Nephron (organoid): ENCODE measurements around the gene MMP1.
A peak's percentile ranks its signal among the peaks of the same experiment; 100 is the strongest.

Experiments
- H3K27ac Mint-ChIP-seq, 3 experiments: 2 replicates each; pipeline ENCODE4 v1.8.0; 2020; ENCODE audit warnings: mixed read lengths in 3 of 3, mild to moderate bottlenecking in 2 of 3, moderate library complexity in 1 of 3
- H3K27me3 Mint-ChIP-seq: 2 replicates; pipeline ENCODE4 v1.8.0; 2021; ENCODE audit warnings: low read depth, mild to moderate bottlenecking, moderate library complexity, mixed read lengths
- H3K36me3 Mint-ChIP-seq: 2 replicates; pipeline ENCODE4 v1.8.0; 2020; ENCODE audit warnings: low read depth, mixed read lengths
- H3K4me1 Mint-ChIP-seq: 2 replicates; pipeline ENCODE4 v1.8.0; 2020; ENCODE audit warnings: mixed read lengths
- H3K4me3 Mint-ChIP-seq, 3 experiments: 2 replicates each; pipeline ENCODE4 v1.8.0; 2020; ENCODE audit warnings: mild to moderate bottlenecking in 3 of 3, mixed read lengths in 3 of 3, moderate library complexity in 2 of 3
- H3K9me3 Mint-ChIP-seq: 2 replicates; pipeline ENCODE4 v1.8.0; 2020; ENCODE audit warnings: mixed read lengths
- TF ChIP-seq, protein P1 (sequence below), 3 experiments: fragments of 200-600 bp; sonication (generic); IDR thresholded peaks; one replicate each; pipeline ENCODE4 v1.5.0; 2021; ENCODE audit warnings: antibody characterized with exemption in 3 of 3; ENCODE audit not compliant: unreplicated experiment in 3 of 3

Gene MMP1

DNA sequence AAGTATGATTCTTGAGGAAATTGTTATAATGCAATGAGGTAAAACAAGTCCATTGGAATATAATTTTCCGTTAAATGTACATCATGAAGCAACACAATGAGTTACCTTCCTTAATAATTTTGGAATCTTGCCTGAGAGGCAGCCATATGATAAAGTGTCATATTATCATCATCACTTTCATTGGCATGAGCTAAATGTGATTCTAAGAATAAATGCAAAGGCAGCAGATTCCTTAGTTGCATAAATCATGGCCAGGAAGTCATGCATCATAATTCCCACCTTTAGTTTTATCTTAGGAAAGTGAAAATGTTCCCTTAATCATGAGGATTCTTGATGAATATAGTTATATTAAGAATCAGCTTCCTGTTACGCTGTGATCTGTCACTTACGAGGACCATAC is 14.2 kb upstream of the MMP1 start:
- Mint-ChIP-seq H3K4me1 (no peaks in the 10 kb centered on the region), H3K9me3 (peaks cover 13% of the 10 kb centered on the region)

DNA sequence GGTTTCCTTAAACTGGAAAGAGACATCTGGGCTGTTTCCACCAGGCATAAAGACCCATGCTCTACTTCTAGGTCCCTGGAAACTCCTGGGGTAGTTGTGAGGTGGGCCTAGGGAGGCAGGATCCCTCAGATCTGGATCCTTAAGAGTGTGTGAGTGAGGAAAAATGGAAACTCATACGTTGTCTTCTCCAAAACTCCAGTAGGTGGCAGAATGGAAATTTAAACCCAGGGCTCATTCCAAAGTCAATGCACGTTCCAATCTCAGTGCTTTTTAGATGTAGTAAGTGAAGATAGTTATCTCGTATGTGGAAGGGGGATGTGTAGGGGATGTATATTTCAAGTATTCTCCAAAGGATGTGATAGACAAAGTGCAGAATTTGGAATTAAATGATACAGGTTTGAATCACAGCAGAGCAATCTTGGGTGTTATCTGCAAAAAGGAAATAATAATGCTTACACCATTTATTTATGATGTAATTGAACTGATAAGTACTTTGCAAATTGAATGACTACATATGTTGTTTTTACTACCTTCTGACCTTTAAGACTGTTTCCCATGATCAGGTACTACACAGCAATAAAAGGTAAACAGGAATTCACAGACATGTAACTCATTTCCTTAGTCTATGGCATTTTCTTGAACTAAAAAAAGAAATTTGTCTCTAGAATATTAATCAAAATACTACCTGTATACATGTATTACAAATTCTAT is 13.1 kb upstream of the MMP1 start:
- Mint-ChIP-seq H3K27ac (no peak overlapping the region), H3K4me3 (no peak overlapping the region), H3K9me3 (peaks cover 4% of the 10 kb centered on the region), H3K4me1 (no peaks in the 10 kb centered on the region), H3K27me3 (peaks cover 7% of the 10 kb centered on the region), H3K36me3 (no peaks in the 10 kb centered on the region)
- TF ChIP-seq, protein P1, sequence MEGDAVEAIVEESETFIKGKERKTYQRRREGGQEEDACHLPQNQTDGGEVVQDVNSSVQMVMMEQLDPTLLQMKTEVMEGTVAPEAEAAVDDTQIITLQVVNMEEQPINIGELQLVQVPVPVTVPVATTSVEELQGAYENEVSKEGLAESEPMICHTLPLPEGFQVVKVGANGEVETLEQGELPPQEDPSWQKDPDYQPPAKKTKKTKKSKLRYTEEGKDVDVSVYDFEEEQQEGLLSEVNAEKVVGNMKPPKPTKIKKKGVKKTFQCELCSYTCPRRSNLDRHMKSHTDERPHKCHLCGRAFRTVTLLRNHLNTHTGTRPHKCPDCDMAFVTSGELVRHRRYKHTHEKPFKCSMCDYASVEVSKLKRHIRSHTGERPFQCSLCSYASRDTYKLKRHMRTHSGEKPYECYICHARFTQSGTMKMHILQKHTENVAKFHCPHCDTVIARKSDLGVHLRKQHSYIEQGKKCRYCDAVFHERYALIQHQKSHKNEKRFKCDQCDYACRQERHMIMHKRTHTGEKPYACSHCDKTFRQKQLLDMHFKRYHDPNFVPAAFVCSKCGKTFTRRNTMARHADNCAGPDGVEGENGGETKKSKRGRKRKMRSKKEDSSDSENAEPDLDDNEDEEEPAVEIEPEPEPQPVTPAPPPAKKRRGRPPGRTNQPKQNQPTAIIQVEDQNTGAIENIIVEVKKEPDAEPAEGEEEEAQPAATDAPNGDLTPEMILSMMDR (IDR thresholded peaks at IDR 0.05; ENCODE audit: unreplicated experiment in 3 of 3) = peak; percentile 43 to 53 (median 46)

More for the DNA sequence above, 14.2 kb upstream of the MMP1 start:
- Mint-ChIP-seq H3K36me3 (no peaks in the 10 kb centered on the region), H3K27me3 (peaks cover 7% of the 10 kb centered on the region), H3K4me3 (no peak overlapping the region), H3K27ac (no peak overlapping the region)
- TF ChIP-seq, protein P1 (IDR thresholded peaks at IDR 0.05; ENCODE audit: unreplicated experiment in 3 of 3) = no peak

DNA sequence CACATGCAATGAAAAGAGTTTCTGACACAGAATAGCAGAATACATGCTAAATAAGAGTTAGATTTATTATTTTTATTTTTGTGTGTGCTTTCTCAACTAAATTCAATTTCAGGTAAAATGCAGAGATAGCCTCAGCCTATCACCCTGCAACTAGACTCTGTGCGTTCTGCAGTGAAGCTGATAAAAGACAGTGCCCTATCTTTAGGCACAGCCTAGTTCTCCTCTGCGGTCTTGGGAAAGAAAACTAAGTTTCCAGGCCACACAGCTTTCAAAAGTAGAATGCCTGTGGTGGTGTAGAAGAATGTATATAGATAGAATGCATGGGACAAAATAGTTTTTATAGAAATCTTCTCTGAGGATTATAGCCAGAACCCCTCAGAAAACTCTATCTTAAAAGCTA is 12.0 kb upstream of the MMP1 start:
- Mint-ChIP-seq H3K4me3 (no peak overlapping the region), H3K27ac (no peak overlapping the region), H3K4me1 (no peaks in the 10 kb centered on the region), H3K36me3 (no peaks in the 10 kb centered on the region), H3K27me3 (peaks cover 7% of the 10 kb centered on the region), H3K9me3 (no peaks in the 10 kb centered on the region)
- TF ChIP-seq, protein P1 (IDR thresholded peaks at IDR 0.05; ENCODE audit: unreplicated experiment in 3 of 3) = no peak

DNA sequence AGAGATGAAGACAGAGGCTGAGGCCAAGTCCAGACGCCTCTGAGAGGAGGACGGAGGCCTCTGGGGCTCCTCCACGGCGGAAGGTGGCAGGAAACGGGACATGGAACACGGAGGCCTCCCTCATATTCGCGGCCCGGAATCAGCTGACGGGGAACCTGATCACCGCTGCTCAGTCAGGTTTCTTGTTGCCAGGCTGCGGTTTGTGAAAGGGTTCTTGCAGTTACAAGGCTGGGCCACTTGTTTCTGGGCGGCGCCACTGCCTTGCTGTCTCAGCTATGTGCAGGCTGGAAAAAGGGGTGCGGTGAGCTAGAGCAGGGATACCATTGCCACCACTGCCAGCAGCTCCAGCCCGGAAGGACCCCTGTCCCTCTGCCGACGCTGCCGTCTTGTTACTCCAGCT is 10.0 kb upstream of the MMP1 start:
- H3K4me1 Mint-ChIP-seq = no peaks in the 10 kb centered on the region
- no peaks in the 10 kb centered on the region for H3K9me3 Mint-ChIP-seq
- TF ChIP-seq, protein P1 (IDR thresholded peaks at IDR 0.05; ENCODE audit: unreplicated experiment in 3 of 3) = no peak
- no peak overlapping the region for H3K27ac Mint-ChIP-seq
- H3K36me3 Mint-ChIP-seq = no peaks in the 10 kb centered on the region
- no peak overlapping the region for H3K4me3 Mint-ChIP-seq
- peaks cover 7% of the 10 kb centered on the region for H3K27me3 Mint-ChIP-seq

DNA sequence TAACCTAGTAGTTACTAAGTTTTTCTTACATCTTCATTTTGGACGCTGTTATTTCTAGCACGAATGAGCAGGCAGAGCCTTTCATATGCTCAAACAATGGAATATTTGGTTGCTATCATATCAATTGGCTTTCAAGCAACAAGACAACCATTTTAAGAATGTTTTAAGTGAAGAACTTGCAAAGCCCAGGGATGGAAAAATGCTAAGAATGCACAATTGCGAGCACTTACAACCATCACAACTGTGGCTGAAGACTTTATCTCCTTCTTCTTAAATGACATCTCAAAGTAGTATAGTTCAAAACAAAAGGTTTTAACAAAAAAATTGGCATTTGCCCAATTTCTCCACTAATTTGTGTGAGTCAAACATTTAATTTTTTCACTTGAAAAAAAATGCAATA is 8.3 kb upstream of the MMP1 start:
- Mint-ChIP-seq H3K27me3 (peaks cover 7% of the 10 kb centered on the region), H3K4me3 (no peak overlapping the region), H3K4me1 (no peaks in the 10 kb centered on the region), H3K36me3 (no peaks in the 10 kb centered on the region), H3K27ac (no peak overlapping the region), H3K9me3 (no peaks in the 10 kb centered on the region)
- TF ChIP-seq, protein P1 (IDR thresholded peaks at IDR 0.05; ENCODE audit: unreplicated experiment in 3 of 3) = no peak

DNA sequence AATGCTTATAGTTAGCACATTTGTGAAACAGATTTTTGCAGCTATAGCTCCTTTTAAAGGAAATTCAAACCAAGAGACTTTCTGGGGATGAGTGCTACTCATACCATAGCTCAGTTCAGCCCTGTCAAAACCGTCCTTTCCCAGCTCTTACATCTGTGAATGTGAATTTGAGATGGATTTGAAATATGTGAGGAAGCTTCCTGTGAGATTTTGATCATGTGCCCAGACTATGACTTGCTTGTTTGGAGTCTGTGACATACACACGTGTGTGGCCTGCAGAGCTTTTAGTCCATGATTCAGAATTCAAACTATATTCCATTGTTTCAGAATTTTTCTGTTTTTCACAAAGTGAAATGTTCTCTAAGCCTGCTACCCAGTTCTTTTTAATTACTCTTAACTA is 4.4 kb upstream of the MMP1 start:
- Mint-ChIP-seq H3K27me3 (peaks cover 3% of the 10 kb centered on the region), H3K36me3 (no peaks in the 10 kb centered on the region), H3K9me3 (no peaks in the 10 kb centered on the region), H3K27ac (no peak overlapping the region), H3K4me3 (no peak overlapping the region), H3K4me1 (peaks cover 8% of the 10 kb centered on the region)
- TF ChIP-seq, protein P1 (IDR thresholded peaks at IDR 0.05; ENCODE audit: unreplicated experiment in 3 of 3) = no peak
